Measurements from ENCODE around the gene WAC. TPM values are rescaled to one million over a fixed set of nuclear protein-coding genes. Genes with fewer than 3 reads are reported as not detected.

WAC gene
- total RNA-seq, 1 experiment from 2014 or later = 93.9 TPM

GRCh38 chr10:28503114-28503513, 29.8 kb upstream of the WAC start:
- Histone ChIP-seq H3K9me3 (ENCODE audit: insufficient read depth, low read depth) (no peaks in the 10 kb centered on the region), H3K36me3 (ENCODE audit: low read depth) (no peaks in the 10 kb centered on the region), H3K4me1 (replicated peaks; ENCODE audit: insufficient read depth) (peaks cover 11% of the 10 kb centered on the region), H4K20me1 (ENCODE audit: insufficient read depth) (no peaks in the 10 kb centered on the region), H3K79me2 (ENCODE audit: low read depth) (no peaks in the 10 kb centered on the region), H3K27ac (no peak overlapping the region), H3K4me3 (peak overlapping the region; percentile 46; the same call in 1 of the 2 replicates), H3K9me2 (ENCODE audit: insufficient read depth) (no peaks in the 10 kb centered on the region), H3K27me3 (ENCODE audit: insufficient read depth, low read depth) (no peaks in the 10 kb centered on the region), H3F3A (ENCODE audit: insufficient read depth, low read depth) (no peaks in the 10 kb centered on the region), H2AFZ (no peak overlapping the region), H3K4me2 (peak overlapping the region; percentile 77)
- ChIA-PET CTCF (interaction anchor here (0.6 kb wide), 1 partner anchor 25 kb away, joined by 3 read pairs; no protein-coding TSS in a partner anchor), POLR2A (ENCODE audit: unreplicated experiment) (interaction anchor here (0.8 to 1.0 kb wide), 2 partner anchors 9 to 30 kb away, joined by 5 to 30 read pairs; partner anchors contain the start of gene WAC)
- no peak for TF ChIP-seq EZH2 (IDR thresholded peaks at IDR 0.05; ENCODE audit: low read depth)
- TF ChIP-seq CTCF (conservative IDR thresholded peaks at IDR 0.05) = no peak
- BruUV-seq (replicated peaks) = no TSS peak
- peak in 1 of 2 experiments; percentile 53 for DNase-seq
- intact Hi-C loops (cut with micrococcal nuclease; ENCODE audit: unreplicated experiment) = no loop called here

- Histone ChIP-seq H3K4me2 (no peak overlapping the region), H3K4me1 (replicated peaks; ENCODE audit: insufficient read depth) (peaks cover 5% of the 10 kb centered on the region; the same call in 1 of the 2 replicates), H3K79me2 (ENCODE audit: low read depth) (no peaks in the 10 kb centered on the region), H3K9me2 (ENCODE audit: insufficient read depth) (no peaks in the 10 kb centered on the region), H3F3A (ENCODE audit: insufficient read depth, low read depth) (no peaks in the 10 kb centered on the region), H3K9me3 (ENCODE audit: insufficient read depth, low read depth) (no peaks in the 10 kb centered on the region), H3K27ac (no peak overlapping the region), H3K4me3 (no peak overlapping the region), H3K27me3 (ENCODE audit: insufficient read depth, low read depth) (no peaks in the 10 kb centered on the region), H4K20me1 (ENCODE audit: insufficient read depth) (no peaks in the 10 kb centered on the region), H2AFZ (no peak overlapping the region), H3K36me3 (ENCODE audit: low read depth) (no peaks in the 10 kb centered on the region)
- intact Hi-C loops (cut with micrococcal nuclease; ENCODE audit: unreplicated experiment) = no loop called here
- no peak for TF ChIP-seq CTCF (conservative IDR thresholded peaks at IDR 0.05)
- no peak for TF ChIP-seq EZH2 (IDR thresholded peaks at IDR 0.05; ENCODE audit: low read depth)
- DNase-seq = no peak
- ChIA-PET POLR2A (ENCODE audit: unreplicated experiment) (no interaction called here), CTCF (no interaction called here)
- BruUV-seq (replicated peaks) = no TSS peak
These were observed 27.5 kb upstream of the WAC start for GRCh38 chr10:28505359-28505959.

- Histone ChIP-seq H3F3A (ENCODE audit: insufficient read depth, low read depth) (no peaks in the 10 kb centered on the region), H3K27me3 (ENCODE audit: insufficient read depth, low read depth) (no peaks in the 10 kb centered on the region), H3K36me3 (ENCODE audit: low read depth) (no peaks in the 10 kb centered on the region), H3K4me1 (replicated peaks; ENCODE audit: insufficient read depth) (no peaks in the 10 kb centered on the region), H2AFZ (no peak overlapping the region), H3K79me2 (ENCODE audit: low read depth) (no peaks in the 10 kb centered on the region), H3K4me3 (no peak overlapping the region), H3K27ac (no peak overlapping the region), H3K9me3 (ENCODE audit: insufficient read depth, low read depth) (no peaks in the 10 kb centered on the region), H4K20me1 (ENCODE audit: insufficient read depth) (no peaks in the 10 kb centered on the region), H3K9me2 (ENCODE audit: insufficient read depth) (no peaks in the 10 kb centered on the region), H3K4me2 (no peak overlapping the region)
- DNase-seq = no peak
- TF ChIP-seq CTCF (conservative IDR thresholded peaks at IDR 0.05) (no peak), EZH2 (IDR thresholded peaks at IDR 0.05; ENCODE audit: low read depth) (no peak)
- POLR2A ChIA-PET (ENCODE audit: unreplicated experiment) = no interaction called here
- intact Hi-C loops (cut with micrococcal nuclease; ENCODE audit: unreplicated experiment) = no loop called here
- CTCF ChIA-PET = no interaction called here
- no TSS peak for BruUV-seq (replicated peaks)
These were observed 24.5 kb upstream of the WAC start for GRCh38 chr10:28508304-28508925.

All from PC-9 (cell line).